GM12892 (cell line): Measurements from ENCODE around the gene LYRM1.

Experiments used
- POLR2A ChIP-seq: IDR thresholded peaks from 2 replicates; pipeline ENCODE4 v1.6.1; 2011; ENCODE audit warnings: low read depth, low read length, control low read depth
- TAF1 ChIP-seq: IDR thresholded peaks from 2 replicates; pipeline ENCODE4 v1.6.1; 2011; ENCODE audit warnings: low read depth, mild to moderate bottlenecking, control low read depth, low read length, borderline replicate concordance

GRCh38 chr16:20954574-20954973 is 54.0 kb downstream of the LYRM1 start:
- TF ChIP-seq POLR2A (no peak), TAF1 (no peak)
